ENCODE data around the gene ZNF483.
"Not testable (repeated sequence)": the region's sequence is repeated elsewhere in the genome, so short reads cannot be mapped to it uniquely, and the experiment has no call there.

ZNF483 gene

DNA sequence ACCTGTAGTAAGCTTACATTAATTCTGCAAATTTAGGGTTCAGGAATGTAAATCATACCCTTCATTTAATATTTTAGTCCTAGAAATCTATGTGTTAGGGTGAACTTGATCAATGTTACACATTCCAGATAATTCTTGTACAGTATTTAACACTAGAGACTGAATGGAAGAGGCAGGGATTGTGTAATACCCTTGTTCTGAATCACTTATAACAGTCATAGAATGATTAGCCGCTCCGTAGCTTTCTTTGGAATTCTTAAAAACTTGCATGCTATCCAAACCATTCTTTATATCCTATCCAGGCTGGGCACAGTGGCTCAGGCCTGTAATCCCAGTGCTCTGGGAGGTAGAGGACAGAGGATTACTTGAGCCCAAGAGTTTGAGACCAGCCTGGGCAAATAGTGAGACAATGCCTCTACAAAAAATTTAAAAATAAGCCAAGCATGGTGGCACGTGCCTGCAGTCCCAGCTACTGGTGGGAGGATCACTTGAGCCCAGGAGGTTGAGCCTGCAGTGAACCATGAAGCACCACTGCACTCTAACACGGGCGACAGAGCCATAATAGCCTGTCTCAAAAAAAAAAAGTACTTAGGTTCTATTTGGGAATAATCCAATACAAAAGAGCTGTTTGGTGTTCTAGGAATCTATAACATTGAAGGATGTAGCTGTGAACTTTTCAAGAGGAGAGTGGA lies 8.3 kb downstream of the ZNF483 start:
- ChIA-PET POLR2A (ENCODE audit: low non-redundant PET) (no interaction called here), CTCF (interaction anchor here (0.6 kb wide), 1 partner anchor 748 kb away, joined by 3 read pairs; no protein-coding TSS in a partner anchor)
- H3K27ac ChIP-seq = no peak overlapping the region
- TF ChIP-seq, protein P1, sequence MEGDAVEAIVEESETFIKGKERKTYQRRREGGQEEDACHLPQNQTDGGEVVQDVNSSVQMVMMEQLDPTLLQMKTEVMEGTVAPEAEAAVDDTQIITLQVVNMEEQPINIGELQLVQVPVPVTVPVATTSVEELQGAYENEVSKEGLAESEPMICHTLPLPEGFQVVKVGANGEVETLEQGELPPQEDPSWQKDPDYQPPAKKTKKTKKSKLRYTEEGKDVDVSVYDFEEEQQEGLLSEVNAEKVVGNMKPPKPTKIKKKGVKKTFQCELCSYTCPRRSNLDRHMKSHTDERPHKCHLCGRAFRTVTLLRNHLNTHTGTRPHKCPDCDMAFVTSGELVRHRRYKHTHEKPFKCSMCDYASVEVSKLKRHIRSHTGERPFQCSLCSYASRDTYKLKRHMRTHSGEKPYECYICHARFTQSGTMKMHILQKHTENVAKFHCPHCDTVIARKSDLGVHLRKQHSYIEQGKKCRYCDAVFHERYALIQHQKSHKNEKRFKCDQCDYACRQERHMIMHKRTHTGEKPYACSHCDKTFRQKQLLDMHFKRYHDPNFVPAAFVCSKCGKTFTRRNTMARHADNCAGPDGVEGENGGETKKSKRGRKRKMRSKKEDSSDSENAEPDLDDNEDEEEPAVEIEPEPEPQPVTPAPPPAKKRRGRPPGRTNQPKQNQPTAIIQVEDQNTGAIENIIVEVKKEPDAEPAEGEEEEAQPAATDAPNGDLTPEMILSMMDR (conservative IDR thresholded peaks at IDR 0.05; ENCODE audit: low read depth) = no peak
- DNase-seq (ENCODE audit: low spot score) = no peak

DNA sequence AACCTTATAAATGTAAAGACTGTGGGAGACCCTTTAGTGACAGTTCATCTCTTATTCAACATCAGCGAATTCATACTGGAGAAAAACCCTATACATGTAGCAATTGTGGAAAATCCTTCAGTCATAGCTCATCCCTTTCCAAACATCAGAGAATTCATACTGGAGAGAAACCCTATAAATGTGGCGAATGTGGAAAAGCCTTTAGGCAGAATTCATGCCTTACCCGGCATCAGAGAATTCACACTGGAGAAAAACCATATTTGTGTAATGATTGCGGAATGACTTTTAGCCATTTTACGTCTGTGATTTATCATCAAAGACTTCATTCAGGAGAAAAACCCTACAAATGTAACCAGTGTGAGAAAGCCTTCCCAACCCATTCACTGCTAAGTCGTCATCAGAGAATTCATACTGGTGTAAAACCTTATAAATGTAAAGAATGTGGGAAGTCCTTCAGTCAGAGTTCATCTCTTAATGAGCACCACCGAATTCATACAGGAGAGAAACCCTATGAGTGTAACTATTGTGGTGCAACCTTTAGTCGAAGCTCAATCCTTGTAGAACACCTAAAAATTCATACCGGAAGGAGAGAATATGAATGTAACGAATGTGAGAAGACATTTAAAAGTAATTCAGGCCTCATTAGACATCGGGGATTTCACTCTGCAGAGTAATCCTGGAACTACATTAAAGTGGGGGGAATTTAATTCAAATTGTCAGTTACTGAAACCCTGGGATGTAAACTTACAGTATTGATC lies 17.7 kb downstream of the ZNF483 start:
- TF ChIP-seq, protein P1 (conservative IDR thresholded peaks at IDR 0.05; ENCODE audit: low read depth) = no peak
- H3K27ac ChIP-seq = no peak overlapping the region
- ChIA-PET CTCF (interaction anchor here (0.6 to 1.2 kb wide), 4 partner anchors 13 to 1269 kb away, joined by 3 to 4 read pairs (median 4); no protein-coding TSS in a partner anchor), POLR2A (ENCODE audit: low non-redundant PET) (no interaction called here)
- no peak for DNase-seq (ENCODE audit: low spot score)

DNA sequence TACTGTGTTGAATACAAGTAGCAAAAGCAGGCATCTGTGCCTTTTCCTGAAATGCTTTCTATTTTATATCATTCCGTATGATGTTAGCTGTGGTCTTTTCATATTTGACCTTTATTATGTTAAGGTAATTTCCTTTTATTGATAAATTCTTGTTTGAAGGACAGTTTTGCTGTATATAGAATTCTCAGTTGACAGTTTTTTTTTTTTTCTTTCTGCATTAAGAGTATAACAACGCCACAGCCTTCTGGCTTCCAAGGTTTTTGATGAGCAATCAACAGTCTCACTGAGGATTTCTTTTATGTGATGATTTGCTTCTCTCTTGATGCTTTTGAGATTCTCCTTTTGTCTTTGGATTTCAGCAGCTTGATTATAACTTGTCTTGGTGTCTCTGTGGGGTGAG lies 23.6 kb downstream of the ZNF483 start:
- no peak overlapping the region for H3K27ac ChIP-seq
- ChIA-PET CTCF (no interaction called here), POLR2A (ENCODE audit: low non-redundant PET) (no interaction called here)
- no peak for DNase-seq (ENCODE audit: low spot score)
- TF ChIP-seq, protein P1 (conservative IDR thresholded peaks at IDR 0.05; ENCODE audit: low read depth) = no peak

DNA sequence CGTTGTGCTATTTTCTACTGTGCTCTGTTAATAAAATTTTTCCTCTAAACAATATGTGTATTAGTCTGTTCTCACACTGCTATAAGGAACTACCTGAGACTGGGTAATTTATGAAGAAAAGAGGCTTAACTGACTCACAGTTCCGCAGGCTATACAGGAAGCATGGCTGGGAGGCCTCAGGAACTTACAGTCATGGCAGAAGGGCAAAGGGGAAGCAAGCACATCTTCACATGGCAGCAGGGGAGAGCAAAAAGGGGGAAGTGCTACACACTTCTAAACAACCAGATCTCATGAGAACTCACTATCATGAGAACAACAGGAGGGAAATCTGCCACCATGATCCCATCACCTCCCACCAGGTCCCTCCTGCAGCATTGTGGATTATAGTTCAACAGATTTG lies 30.4 kb downstream of the ZNF483 start:
- H3K27ac ChIP-seq; DNase-seq (ENCODE audit: low spot score); CTCF ChIA-PET; POLR2A ChIA-PET (ENCODE audit: low non-redundant PET): not testable (repeated sequence)

DNA sequence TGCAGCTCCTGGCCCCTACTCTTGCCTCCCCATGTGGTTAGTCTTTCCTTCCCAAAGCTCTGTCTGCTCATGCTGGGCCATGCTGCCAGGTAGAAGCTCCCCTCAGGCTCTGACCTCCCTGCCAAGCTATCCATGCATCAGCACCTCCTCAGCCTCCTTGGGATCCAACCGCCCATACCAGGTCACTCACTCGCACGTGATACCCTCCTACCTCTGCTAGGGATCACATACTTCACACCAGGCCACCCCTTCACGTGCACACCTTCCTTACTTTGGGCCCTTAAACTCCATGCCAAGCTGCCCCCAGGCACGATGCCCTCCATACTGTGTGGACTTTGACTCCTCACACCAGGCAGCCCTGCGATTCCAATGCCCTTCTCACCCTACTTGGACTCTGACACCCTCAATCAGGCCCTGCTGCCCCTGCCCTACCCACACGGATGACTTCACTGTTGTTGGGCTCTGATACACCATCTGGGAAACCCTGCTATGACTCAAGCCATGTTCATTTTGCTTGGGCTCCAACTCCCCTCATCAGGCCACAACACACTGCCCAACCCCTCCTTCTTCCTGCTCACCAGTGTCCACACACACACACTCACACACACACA lies 34.1 kb downstream of the ZNF483 start:
- TF ChIP-seq, protein P1 (conservative IDR thresholded peaks at IDR 0.05; ENCODE audit: low read depth) = no peak
- H3K27ac ChIP-seq = no peak overlapping the region
- CTCF ChIA-PET = interaction anchor here (0.6 kb wide), 1 partner anchor 11 kb away, joined by 3 read pairs; no protein-coding TSS in a partner anchor
- POLR2A ChIA-PET (ENCODE audit: low non-redundant PET) = no interaction called here
- DNase-seq (ENCODE audit: low spot score) = peak; percentile 40

DNA sequence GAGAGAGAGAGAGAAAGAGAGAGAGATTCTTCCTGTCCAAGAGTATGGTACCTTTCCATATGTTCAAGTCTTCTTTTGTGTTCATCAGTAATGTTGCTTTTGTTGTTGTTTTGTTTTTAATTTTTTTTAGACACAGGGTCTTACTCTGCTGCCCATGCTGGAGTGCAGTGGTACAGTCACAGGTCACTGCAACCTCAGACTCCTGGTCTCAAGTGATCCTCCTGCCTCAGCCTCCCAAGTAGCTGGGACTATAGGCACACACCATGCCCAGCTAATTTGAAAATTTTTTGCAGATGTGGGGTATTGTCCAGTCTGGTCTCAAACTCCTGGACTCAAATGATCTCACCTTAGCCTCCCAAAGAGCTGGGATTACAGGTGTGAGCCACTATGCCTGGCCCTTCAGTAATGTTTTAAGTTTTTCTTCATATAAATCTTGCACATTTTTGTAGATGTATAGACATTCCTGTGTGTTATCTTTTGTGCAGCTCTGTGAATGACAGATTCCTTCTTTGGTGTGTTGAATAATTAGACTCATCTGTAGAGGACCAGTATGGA lies 36.3 kb downstream of the ZNF483 start:
- POLR2A ChIA-PET (ENCODE audit: low non-redundant PET) = interaction anchor here (0.7 kb wide), 1 partner anchor 14 kb away, joined by 6 read pairs; no protein-coding TSS in a partner anchor

More for the DNA sequence above, 36.3 kb downstream of the ZNF483 start:
- CTCF ChIA-PET = no interaction called here
- H3K27ac ChIP-seq = no peak overlapping the region
- no peak for DNase-seq (ENCODE audit: low spot score)
- TF ChIP-seq, protein P1 (conservative IDR thresholded peaks at IDR 0.05; ENCODE audit: low read depth) = no peak
